Activated CD4-positive, alpha-beta T cell treated with anti-CD3 and anti-CD28 coated beads, Interleukin-2, amount 50 U/mL, for 16 hours (primary cell): ENCODE data around the gene TNS3.

ENCODE experiments used
- DNase-seq: peaks from one replicate; pipeline ENCODE4 v3.0.0-alpha.2; 2020

Gene TNS3

GRCh38 chr7:47518827-47519226, 63.1 kb downstream of the TNS3 start:
- DNase-seq, result no peak

GRCh38 chr7:47517821-47518480, 64.0 kb downstream of the TNS3 start:
- no peak for DNase-seq

GRCh38 chr7:47516985-47517600, 64.8 kb downstream of the TNS3 start:
- DNase-seq, result no peak

GRCh38 chr7:47516386-47516785, 65.5 kb downstream of the TNS3 start:
- no peak for DNase-seq

- no peak for DNase-seq
Measured at GRCh38 chr7:47515305-47515834, 66.5 kb downstream of the TNS3 start.

- no peak for DNase-seq
Measured at GRCh38 chr7:47514818-47515217, 67.1 kb downstream of the TNS3 start.

- no peak for DNase-seq
Measured at GRCh38 chr7:47514367-47514766, 67.5 kb downstream of the TNS3 start.

- DNase-seq, result no peak
Measured at GRCh38 chr7:47513741-47514241, 68.1 kb downstream of the TNS3 start.

- DNase-seq, result no peak
Measured at GRCh38 chr7:47512481-47513176, 69.3 kb downstream of the TNS3 start.

- no peak for DNase-seq
Measured at GRCh38 chr7:47511699-47512370, 70.1 kb downstream of the TNS3 start.

GRCh38 chr7:47510786-47511185, 71.1 kb downstream of the TNS3 start:
- DNase-seq, result no peak

- DNase-seq, result no peak
Measured at GRCh38 chr7:47510192-47510591, 71.7 kb downstream of the TNS3 start.

GRCh38 chr7:47509571-47509970, 72.3 kb downstream of the TNS3 start:
- no peak for DNase-seq

GRCh38 chr7:47508389-47509380, 73.2 kb downstream of the TNS3 start:
- DNase-seq, result no peak

GRCh38 chr7:47507522-47507921, 74.4 kb downstream of the TNS3 start:
- no peak for DNase-seq

GRCh38 chr7:47506382-47507339, 75.2 kb downstream of the TNS3 start:
- no peak for DNase-seq

GRCh38 chr7:47505312-47506007, 76.5 kb downstream of the TNS3 start:
- no peak for DNase-seq

- DNase-seq, result no peak
Measured at GRCh38 chr7:47504551-47505311, 77.2 kb downstream of the TNS3 start.

- no peak for DNase-seq
Measured at GRCh38 chr7:47503281-47503680, 78.6 kb downstream of the TNS3 start.
